ENCODE data around the gene MYO1D.

The MYO1D gene

GRCh38 chr17:32609884-32610650, 266.9 kb downstream of the MYO1D start:
- DNase-seq: no peak

DNA sequence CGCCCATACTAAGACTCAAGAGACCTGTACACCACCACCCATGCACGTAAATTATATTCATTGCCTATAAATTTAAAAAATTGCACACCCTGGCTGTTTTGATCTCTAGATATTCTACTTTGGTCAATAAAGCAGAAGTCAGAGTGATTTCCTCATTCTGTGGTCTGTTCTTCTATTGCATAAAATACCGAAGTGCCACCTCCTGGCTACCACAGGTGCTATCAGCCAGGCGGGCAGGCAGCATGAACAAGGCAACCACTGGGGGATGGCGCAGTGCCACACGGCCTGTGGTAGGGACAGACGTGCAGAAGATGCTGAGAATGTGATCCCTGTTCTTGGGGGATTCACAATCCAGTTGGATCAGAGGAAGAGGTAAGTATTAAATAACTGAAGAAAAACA, 267.8 kb downstream of the MYO1D start:
- DNase-seq: peak; percentile 28

DNA sequence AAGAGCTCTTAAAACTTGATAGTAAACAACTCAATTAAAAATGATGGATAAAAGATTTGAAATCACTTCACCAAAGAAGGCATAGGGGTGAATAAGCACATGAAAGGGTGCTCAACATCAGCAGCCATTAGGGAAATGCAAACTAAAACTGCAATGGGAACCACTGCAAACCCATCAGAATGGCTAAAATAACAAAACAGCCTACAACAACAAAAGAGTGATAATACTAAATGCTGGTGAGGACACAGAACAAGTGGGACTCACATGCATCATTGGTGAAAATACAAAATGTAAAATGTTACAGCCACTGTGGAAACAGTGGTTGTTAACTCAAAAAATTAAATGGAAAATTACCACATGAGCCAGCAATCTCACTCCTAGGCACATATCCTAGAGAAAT, 268.7 kb downstream of the MYO1D start:
- DNase-seq: no peak

- DNase-seq: no peak
These were observed 272.0 kb downstream of the MYO1D start for GRCh38 chr17:32604966-32605365.

GRCh38 chr17:32602396-32602795, 274.5 kb downstream of the MYO1D start:
- DNase-seq: no peak

GRCh38 chr17:32601866-32602265, 275.1 kb downstream of the MYO1D start:
- no peak for DNase-seq

- DNase-seq: peak; percentile 3
These were observed 280.3 kb downstream of the MYO1D start for GRCh38 chr17:32596628-32597027.

DNA sequence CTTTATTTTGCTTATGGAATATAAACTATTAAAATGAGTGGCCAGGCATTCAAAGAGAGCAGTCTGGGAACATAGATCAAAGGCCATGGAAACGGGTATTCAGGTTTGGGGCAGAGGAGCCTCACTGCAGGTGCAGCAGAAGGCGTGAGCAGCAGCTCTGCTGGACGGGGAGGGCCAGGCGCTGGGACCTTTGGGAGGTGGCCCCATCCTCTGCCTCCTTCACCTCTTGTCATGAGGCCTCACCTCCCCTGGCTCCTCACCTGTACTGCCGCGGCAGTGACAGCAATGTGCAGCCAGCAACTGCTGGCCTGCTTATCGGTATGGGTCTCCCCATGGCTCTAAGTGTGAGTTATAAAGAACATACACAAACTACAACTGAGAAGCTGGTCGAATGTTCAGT, 280.7 kb downstream of the MYO1D start:
- DNase-seq: no peak

GRCh38 chr17:32593003-32593402, 283.9 kb downstream of the MYO1D start:
- no peak for DNase-seq

DNA sequence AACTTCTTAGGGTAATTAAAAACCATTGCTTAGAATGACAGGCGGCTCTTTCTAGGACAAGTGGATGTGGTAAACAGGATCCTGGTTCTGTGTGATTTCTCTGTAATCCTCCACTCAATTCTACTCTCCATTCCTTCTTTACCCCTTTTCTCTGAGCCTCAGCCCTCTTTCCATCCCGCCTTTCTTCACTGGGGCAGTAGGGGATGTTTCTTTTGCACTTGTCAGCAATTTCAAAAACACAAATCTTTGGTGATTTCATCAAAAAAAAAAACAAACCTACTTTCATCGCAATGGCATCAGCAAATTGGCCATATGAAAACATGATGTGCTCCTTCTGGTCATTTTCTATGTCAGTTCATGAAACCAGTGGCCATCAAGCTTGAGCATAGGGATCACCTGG, 285.5 kb downstream of the MYO1D start:
- DNase-seq: no peak

- peak; percentile 36 for DNase-seq
These were observed 285.9 kb downstream of the MYO1D start for GRCh38 chr17:32590974-32591373.

DNA sequence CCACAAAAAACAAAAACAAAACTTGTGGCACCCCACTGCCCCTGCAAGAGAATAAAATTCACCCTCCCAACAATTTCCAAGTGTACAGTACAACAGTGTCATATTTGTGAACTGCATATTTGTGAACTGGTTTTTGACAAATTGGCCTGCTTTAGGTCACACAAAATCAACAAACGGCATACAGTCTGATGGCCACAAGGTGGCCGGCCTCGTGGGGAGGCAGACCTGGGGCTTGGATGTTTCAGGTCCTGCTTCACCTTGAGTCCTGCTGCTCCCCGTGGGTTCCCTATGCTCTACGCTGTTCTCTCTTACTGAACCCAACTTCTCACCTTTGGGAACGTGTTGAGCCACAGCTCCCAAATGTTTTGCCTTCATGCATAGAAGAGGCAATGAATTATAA, 287.9 kb downstream of the MYO1D start:
- peak; percentile 14 for DNase-seq

- DNase-seq: no peak
These were observed 288.8 kb downstream of the MYO1D start for GRCh38 chr17:32588135-32588534.

DNA sequence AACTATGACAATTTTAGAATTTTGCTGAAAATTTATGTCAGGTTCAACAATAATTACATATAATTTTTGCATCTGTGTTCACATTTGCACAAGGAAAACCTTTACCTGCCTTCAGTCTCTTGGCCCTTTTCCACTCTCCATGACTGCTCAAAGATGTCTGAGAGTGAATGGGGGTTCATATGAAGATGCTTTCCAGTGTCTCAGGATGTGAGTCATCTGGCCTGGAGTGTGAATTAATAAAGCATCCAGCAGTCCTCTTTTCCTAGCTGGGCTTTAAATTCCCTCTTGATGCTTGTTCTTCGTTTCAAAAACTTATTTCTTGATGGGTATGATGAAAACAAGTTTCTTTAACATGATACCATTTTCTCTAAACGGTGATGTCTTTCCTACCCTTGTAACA, 290.3 kb downstream of the MYO1D start:
- no peak for DNase-seq

- no peak for DNase-seq
These were observed 292.1 kb downstream of the MYO1D start for GRCh38 chr17:32584792-32585191.

- DNase-seq: no peak
These were observed 293.9 kb downstream of the MYO1D start for GRCh38 chr17:32583053-32583452.

- no peak for DNase-seq
These were observed 301.1 kb downstream of the MYO1D start for GRCh38 chr17:32575852-32576251.

GRCh38 chr17:32570081-32570396, 306.9 kb downstream of the MYO1D start:
- no peak for DNase-seq

DNA sequence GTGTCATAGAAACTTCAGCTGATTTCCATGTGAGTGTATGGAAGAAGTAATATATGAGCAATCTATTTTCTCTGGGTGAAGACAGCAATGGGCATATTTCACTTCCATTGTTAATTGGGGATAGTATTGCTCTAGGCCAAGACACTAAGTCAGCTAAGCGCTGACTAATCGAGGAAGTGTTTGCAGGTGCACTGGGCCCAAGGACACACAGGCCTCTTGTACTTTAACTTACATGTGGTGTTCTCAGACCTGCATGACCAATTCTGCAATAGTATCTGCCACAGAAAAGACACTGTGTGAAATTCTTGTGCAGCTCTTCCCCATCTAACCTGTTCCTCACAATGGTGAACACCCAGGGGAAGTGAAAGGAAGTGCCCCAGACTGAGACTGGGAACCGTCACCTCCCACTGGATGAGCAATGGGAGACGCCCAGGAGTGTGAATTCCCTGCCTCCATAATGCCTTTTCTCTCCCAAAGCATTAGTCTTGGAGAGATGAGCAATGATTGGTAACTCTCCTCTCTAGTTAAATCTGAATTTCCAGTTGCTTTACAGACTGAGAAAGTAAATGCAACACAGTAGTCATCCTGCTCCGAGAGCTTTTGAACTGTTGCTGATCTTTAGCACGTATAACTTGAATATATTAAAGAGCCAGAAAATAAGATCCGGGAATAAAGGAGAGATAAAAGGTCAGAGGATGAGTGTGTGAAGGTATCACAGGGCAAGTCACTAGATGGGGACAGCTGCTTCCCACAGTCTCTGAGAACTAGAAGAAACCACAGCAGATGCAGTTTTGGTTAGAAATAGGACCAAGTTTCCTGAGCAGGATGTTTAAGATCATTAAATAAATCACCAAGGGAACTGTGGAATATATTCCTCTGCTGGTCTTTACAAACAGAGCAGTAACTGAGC, 307.5 kb downstream of the MYO1D start:
- no peak for DNase-seq

DNA sequence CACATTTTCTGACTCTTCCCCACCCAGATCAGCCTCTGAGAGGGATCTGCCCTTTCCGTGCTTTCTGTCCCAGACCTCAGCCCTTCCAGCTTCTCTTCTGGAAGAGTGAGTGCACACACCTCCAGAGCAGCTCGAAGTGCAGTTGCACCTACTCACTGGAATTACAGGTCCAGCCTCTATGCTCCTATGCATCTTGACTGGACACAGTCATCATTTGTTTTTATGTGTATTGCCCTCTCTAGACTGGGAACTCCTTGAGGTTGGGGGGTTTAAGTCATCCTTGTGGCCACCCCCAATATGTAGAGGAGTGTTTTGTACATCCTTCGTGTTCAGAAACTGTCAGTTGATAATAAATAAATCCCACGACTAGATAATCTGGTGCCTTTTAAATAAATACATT, 308.2 kb downstream of the MYO1D start:
- no peak for DNase-seq

DNA sequence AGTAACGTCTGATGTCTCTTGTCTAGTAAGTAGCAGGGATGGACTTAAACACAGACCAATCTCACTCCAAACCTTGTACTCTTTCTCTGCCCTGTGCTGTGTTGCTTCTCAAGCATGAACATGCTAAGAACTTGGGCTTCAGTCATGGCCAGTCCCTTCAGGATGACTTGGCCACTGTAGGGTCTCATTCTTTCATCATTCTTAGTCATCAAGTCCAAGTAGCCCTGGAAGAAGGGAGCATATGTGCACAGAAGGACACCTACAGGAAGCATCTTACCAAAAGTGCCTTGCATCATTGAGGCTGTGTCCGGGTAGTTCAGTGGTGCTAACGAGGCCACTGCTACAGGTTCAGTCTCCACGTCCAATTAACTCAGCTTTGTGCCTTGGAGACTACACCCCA, 309.4 kb downstream of the MYO1D start:
- DNase-seq: no peak

DNA sequence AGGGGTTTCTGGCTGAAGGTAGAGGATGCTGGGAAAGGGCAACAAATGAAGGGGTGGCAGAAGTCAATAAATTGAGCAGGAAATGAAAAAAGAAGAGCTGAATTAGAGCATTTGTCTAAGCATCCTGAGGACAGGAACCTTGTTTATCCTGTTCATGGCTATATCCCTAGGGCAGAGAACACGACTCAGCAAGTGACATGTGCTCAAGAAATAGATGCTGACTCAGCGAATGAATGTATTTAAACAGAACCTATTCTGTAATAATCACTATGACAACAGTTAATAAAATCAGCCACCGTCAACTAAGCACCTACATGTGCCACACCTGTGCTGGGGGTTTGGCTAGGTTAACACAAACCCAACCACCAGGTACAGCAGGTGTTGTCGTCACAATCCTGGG, 309.8 kb downstream of the MYO1D start:
- no peak for DNase-seq

- no peak for DNase-seq
These were observed 310.6 kb downstream of the MYO1D start for GRCh38 chr17:32566303-32566702.

GRCh38 chr17:32565401-32565800, 311.5 kb downstream of the MYO1D start:
- DNase-seq: peak; percentile 30
